ENCODE results near the gene RBM42. TPM values are rescaled to one million over a fixed set of nuclear protein-coding genes. Genes with fewer than 3 reads are reported as not detected.

RBM42 gene
- total and polyA plus RNA-seq, 2 of the 13 experiments (the other 11 are each of a cell fraction or from before 2014, with no cell fraction given): 27.2 to 55.3 TPM

DNA sequence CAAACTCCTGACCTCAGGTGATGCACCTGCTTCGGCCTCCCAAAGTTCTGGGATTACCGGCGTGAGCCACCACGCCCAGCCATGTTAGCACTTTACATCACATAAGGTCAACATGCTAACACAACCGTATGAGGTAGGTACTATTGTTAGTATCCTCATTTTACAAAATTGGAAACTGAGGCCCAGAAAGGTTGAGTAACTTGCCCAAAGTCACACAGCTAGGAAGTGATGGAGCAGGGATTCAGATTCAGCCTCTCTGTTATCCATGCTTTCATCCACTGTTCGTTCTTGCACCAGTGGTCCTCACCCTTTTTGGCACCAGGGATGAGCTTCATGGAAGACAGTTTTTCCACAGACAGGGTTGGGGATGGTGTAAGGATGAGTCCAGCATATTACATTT lies 27.9 kb downstream of the RBM42 start:
- Histone ChIP-seq H3K27me3 (ENCODE audit: control insufficient read depth in 1 of 2, insufficient read depth in 2 of 2, low read length in 2 of 2) (no peaks in the 10 kb centered on the region), H3K4me3 (replicated peaks in 1 of 3; ENCODE audit: insufficient read depth in 1 of 3, low read depth in 2 of 3, low read length in 3 of 3) (no peak overlapping the region), H4K20me1 (ENCODE audit: insufficient read depth, low read length) (no peaks in the 10 kb centered on the region), H3K4me2 (ENCODE audit: low read depth, low read length) (no peak overlapping the region), H3K9me3 (ENCODE audit: low read length) (no peaks in the 10 kb centered on the region), H3K79me2 (ENCODE audit: insufficient read depth, low read length) (no peaks in the 10 kb centered on the region), H3K9ac (ENCODE audit: insufficient read depth, low read depth, low read length) (no peak overlapping the region), H2AFZ (ENCODE audit: low read length) (no peak overlapping the region), H3K36me3 (replicated peaks in 1 of 2; ENCODE audit: control insufficient read depth in 1 of 2, insufficient read depth in 2 of 2, low read length in 2 of 2) (peaks cover 17 to 36% of the 10 kb centered on the region in 2 experiments), H3K27ac (ENCODE audit: extremely low read length, insufficient read depth, low read length) (no peak overlapping the region), H3K4me1 (ENCODE audit: insufficient read depth, low read length) (peaks cover 14% of the 10 kb centered on the region)
- no peak for FAIRE-seq
- POLR2A ChIA-PET: no interaction called here
- no peak for ATAC-seq
- 94% methylated on average over 6 of the region's 6 CpGs for WGBS (ENCODE audit: low lambda C conversion rate)
- CTCF ChIA-PET (ENCODE audit: low intra/inter-chr PET ratio, low total read pairs): no interaction called here
- DNase-seq (ENCODE audit: low spot score): no peak
- in situ Hi-C loops (cut with HindIII; ENCODE audit: extremely low pct_ligation_motif_present, low pct_unique_long_range_greater_than_20kb): no loop called here
- no TSS peak for BruUV-seq (replicated peaks)
- TF ChIP-seq ZNF768 (CRISPR knock-in tag; IDR thresholded peaks at IDR 0.05) (peak; percentile 32; the same call in 1 of the 2 replicates), ETV5 (CRISPR knock-in tag; IDR thresholded peaks at IDR 0.05; ENCODE audit: borderline replicate concordance) (no peak)
- intact Hi-C loops (cut with micrococcal nuclease; ENCODE audit: unreplicated experiment): no loop called here

DNA sequence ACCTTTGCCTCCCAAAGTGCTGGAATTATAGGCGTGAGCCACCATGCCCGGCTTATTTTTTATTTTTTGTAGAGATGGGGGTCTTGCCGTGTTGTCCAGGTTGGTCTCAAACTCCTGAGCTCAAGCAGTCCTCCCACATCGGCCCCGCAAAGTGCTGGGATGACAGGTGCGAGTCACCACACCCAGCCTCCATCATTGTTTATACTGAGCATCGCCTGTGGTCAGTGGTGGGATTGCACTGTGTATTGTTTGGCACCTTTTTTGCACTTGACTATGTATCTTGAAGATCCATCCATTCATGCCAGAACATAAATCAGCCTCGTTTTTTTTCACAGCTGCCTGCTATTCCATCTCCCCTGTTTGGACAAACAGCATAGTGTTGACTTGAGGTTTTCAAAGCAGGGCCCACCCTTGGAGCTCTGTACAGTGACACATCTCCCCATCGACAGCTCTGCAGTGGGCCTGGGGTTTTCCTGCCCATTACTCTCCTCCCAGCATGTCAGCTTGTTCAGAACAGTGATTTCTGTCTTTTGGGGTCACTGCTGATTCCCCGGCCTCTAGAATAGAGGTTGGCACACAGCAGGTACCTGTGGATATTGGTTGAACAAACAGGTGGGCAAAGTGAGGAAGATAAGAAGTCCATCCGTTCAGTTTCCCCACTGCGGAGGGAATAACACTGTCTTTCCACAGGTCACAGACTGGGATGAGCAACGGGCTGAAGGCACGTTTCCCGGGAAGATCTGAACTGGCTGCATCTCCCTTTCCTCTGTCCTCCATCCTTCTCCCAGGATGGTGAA lies 29.3 kb downstream of the RBM42 start:
- FAIRE-seq (peak; percentile 66), DNase-seq (ENCODE audit: low spot score) (no peak), ATAC-seq (peak; percentile 36; the same call in 1 of the 3 replicates)
- WGBS (ENCODE audit: low lambda C conversion rate): 85% methylated on average over 15 of the region's 15 CpGs
- BruUV-seq (replicated peaks): no TSS peak
- no peaks in the 10 kb centered on the region for H3K27me3 ChIP-seq (ENCODE audit: control insufficient read depth in 1 of 2, insufficient read depth in 2 of 2, low read length in 2 of 2)
- H3K79me2 ChIP-seq (ENCODE audit: insufficient read depth, low read length): no peaks in the 10 kb centered on the region
- H3K9me3 ChIP-seq (ENCODE audit: low read length): no peaks in the 10 kb centered on the region
- H3K4me2 ChIP-seq (ENCODE audit: low read depth, low read length): no peak overlapping the region
- H3K36me3 ChIP-seq (replicated peaks in 1 of 2; ENCODE audit: control insufficient read depth in 1 of 2, insufficient read depth in 2 of 2, low read length in 2 of 2): peaks cover 15 to 34% of the 10 kb centered on the region in 2 experiments
- in situ Hi-C loops (cut with HindIII; ENCODE audit: extremely low pct_ligation_motif_present, low pct_unique_long_range_greater_than_20kb): no loop called here
- H3K27ac ChIP-seq (ENCODE audit: extremely low read length, insufficient read depth, low read length): no peak overlapping the region
- peaks cover 25% of the 10 kb centered on the region for H3K4me1 ChIP-seq (ENCODE audit: insufficient read depth, low read length)
- POLR2A ChIA-PET: interaction anchor here (2.1 kb wide), 1 partner anchor 10 kb away, joined by 8 read pairs; the partner anchor contains the start of gene COX6B1
- intact Hi-C loops (cut with micrococcal nuclease; ENCODE audit: unreplicated experiment): no loop called here
- no peak overlapping the region for H3K4me3 ChIP-seq (replicated peaks in 1 of 3; ENCODE audit: insufficient read depth in 1 of 3, low read depth in 2 of 3, low read length in 3 of 3)
- H4K20me1 ChIP-seq (ENCODE audit: insufficient read depth, low read length): no peaks in the 10 kb centered on the region
- H3K9ac ChIP-seq (ENCODE audit: insufficient read depth, low read depth, low read length): no peak overlapping the region
- H2AFZ ChIP-seq (ENCODE audit: low read length): no peak overlapping the region
- CTCF ChIA-PET (ENCODE audit: low intra/inter-chr PET ratio, low total read pairs): no interaction called here
- TF ChIP-seq ZNF225 (CRISPR knock-in tag; IDR thresholded peaks at IDR 0.05) (no peak), SP4 (CRISPR knock-in tag; IDR thresholded peaks at IDR 0.05) (no peak), ATM (IDR thresholded peaks at IDR 0.05; ENCODE audit: borderline replicate concordance) (no peak), GATAD2A (CRISPR knock-in tag; IDR thresholded peaks at IDR 0.05) (no peak), HCFC1 (IDR thresholded peaks at IDR 0.05; ENCODE audit: low read depth, low read length) (no peak), ZNF598 (CRISPR knock-in tag; IDR thresholded peaks at IDR 0.05; ENCODE audit: borderline replicate concordance) (no peak), ATAD3A (CRISPR knock-in tag; IDR thresholded peaks at IDR 0.05) (no peak)
- TF ChIP-seq, protein P1, sequence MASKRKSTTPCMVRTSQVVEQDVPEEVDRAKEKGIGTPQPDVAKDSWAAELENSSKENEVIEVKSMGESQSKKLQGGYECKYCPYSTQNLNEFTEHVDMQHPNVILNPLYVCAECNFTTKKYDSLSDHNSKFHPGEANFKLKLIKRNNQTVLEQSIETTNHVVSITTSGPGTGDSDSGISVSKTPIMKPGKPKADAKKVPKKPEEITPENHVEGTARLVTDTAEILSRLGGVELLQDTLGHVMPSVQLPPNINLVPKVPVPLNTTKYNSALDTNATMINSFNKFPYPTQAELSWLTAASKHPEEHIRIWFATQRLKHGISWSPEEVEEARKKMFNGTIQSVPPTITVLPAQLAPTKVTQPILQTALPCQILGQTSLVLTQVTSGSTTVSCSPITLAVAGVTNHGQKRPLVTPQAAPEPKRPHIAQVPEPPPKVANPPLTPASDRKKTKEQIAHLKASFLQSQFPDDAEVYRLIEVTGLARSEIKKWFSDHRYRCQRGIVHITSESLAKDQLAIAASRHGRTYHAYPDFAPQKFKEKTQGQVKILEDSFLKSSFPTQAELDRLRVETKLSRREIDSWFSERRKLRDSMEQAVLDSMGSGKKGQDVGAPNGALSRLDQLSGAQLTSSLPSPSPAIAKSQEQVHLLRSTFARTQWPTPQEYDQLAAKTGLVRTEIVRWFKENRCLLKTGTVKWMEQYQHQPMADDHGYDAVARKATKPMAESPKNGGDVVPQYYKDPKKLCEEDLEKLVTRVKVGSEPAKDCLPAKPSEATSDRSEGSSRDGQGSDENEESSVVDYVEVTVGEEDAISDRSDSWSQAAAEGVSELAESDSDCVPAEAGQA (IDR thresholded peaks at IDR 0.05; ENCODE audit: low read depth): no peak
- TF ChIP-seq, protein P1 (CRISPR knock-in tag; IDR thresholded peaks at IDR 0.05; ENCODE audit: borderline replicate concordance): no peak
- TF ChIP-seq, protein P2, sequence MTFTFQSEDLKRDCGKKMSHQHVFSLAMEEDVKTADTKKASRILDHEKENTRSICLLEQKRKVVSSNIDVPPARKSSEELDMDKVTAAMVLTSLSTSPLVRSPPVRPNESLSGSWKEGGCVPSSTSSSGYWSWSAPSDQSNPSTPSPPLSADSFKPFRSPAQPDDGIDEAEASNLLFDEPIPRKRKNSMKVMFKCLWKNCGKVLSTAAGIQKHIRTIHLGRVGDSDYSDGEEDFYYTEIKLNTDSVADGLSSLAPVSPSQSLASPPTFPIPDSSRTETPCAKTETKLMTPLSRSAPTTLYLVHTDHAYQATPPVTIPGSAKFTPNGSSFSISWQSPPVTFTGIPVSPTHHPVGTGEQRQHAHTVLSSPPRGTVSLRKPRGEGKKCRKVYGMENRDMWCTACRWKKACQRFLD (CRISPR knock-in tag; IDR thresholded peaks at IDR 0.05; ENCODE audit: borderline replicate concordance): no peak
